AG04450 (cell line): ENCODE measurements around the gene KLF17. TPM values are rescaled to one million over a fixed set of nuclear protein-coding genes. Genes with fewer than 3 reads are reported as not detected.
A peak's percentile ranks its signal among the peaks of the same experiment; 100 is the strongest.

Experiments
- CTCF ChIA-PET: fragments of 300-600, 350-600 bp; formaldehyde crosslinking; extraction: SDS; loops from one replicate; lab custom pipeline; 2022; ENCODE audit warnings: antibody characterized with exemption, inconsistent platforms; lab: Charles Lee
- POLR2A ChIA-PET: fragments of 350-600 bp; formaldehyde crosslinking; extraction: SDS; loops from one replicate; lab custom pipeline; 2021; ENCODE audit warnings: antibody characterized with exemption, inconsistent platforms; lab: Yijun Ruan, JAX
- DNase-seq: peaks from one replicate; pipeline ENCODE4 v3.0.0-alpha.2; 2011; ENCODE audit warnings: low read depth, low spot score
- H3K27ac ChIP-seq: one replicate; pipeline ENCODE4 v1.5.1; 2012; ENCODE audit warnings: low read depth, low read length, control low read depth
- H3K27me3 ChIP-seq: one replicate; pipeline ENCODE4 v1.6.0; 2012; ENCODE audit warnings: low read length; ENCODE audit not compliant: control insufficient read depth, insufficient read depth
- H3K4me3 ChIP-seq: 2 replicates; pipeline ENCODE4 v1.5.1; 2011; ENCODE audit warnings: mild to moderate bottlenecking, low read depth, low read length, control low read depth
- H3K9me3 ChIP-seq: 2 replicates; pipeline ENCODE4 v1.5.1; 2012; ENCODE audit warnings: low read length; ENCODE audit not compliant: control insufficient read depth, insufficient read depth
- polyA plus RNA-seq: library from polyadenylated mRNA; depleted of rRNA; stranded (reverse); fragments of >200 nt; gene quantifications from 2 replicates; pipeline ENCODE4 v1.2.3, GENCODE V29; 2011
- TF ChIP-seq, protein P1 (sequence below): IDR thresholded peaks from 2 replicates; pipeline ENCODE4 v1.5.1; 2011; ENCODE audit warnings: low read depth, low read length, control low read depth, inconsistent platforms

Gene KLF17
- polyA plus RNA-seq, 1 experiment = 0.21 TPM

DNA sequence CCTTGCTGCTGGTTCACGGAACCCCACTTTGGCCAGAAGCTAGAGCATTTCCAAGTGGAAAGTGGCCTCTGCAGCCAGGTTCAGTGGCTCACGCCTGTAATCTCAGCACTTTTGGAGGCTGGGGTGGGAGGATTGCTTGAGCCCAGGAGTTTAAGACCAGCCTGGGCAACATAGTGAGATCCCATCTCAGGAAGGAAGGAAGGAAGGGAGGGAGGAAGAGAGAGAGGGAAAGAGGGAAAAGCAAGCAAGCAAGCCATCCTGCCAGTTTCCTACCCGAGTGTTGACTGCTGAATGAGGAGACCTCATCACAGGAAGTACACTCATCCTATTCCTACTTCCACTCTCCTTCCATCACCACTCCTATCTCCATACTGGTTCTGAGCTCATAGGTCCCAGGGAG is 12.8 kb upstream of the KLF17 start:
- CTCF ChIA-PET = no interaction called here
- POLR2A ChIA-PET = no interaction called here
- no peak overlapping the region for H3K27ac ChIP-seq
- TF ChIP-seq, protein P1, sequence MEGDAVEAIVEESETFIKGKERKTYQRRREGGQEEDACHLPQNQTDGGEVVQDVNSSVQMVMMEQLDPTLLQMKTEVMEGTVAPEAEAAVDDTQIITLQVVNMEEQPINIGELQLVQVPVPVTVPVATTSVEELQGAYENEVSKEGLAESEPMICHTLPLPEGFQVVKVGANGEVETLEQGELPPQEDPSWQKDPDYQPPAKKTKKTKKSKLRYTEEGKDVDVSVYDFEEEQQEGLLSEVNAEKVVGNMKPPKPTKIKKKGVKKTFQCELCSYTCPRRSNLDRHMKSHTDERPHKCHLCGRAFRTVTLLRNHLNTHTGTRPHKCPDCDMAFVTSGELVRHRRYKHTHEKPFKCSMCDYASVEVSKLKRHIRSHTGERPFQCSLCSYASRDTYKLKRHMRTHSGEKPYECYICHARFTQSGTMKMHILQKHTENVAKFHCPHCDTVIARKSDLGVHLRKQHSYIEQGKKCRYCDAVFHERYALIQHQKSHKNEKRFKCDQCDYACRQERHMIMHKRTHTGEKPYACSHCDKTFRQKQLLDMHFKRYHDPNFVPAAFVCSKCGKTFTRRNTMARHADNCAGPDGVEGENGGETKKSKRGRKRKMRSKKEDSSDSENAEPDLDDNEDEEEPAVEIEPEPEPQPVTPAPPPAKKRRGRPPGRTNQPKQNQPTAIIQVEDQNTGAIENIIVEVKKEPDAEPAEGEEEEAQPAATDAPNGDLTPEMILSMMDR = no peak
- H3K4me3 ChIP-seq = no peak overlapping the region
- peaks cover 3% of the 10 kb centered on the region; the same call in 1 of the 2 replicates for H3K9me3 ChIP-seq
- H3K27me3 ChIP-seq = peaks cover 2% of the 10 kb centered on the region
- DNase-seq = no peak

DNA sequence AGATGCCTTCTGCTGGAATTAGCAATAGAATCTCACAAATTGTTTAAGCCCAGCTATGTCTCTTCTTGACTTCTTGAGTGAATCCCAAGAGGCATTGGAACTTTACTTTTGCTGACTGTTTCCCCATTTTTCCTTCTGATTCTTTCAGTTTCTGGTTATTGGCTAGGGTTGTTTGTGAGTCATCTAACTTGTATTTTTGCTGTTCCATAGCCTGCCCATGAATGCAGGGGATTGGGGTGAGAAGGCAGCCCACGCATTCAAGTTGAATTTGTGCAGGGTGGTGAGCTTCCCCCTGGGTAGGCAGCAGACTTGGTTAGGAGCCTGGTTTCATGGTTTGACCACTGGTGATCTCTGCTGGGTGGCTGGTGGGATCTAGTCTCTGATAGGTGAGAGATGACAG is 10.4 kb upstream of the KLF17 start:
- ChIA-PET POLR2A (no interaction called here), CTCF (no interaction called here)
- H3K4me3 ChIP-seq = no peak overlapping the region
- H3K27me3 ChIP-seq = peaks cover 2% of the 10 kb centered on the region
- peak; percentile 8 for DNase-seq
- TF ChIP-seq, protein P1 = no peak
- peaks cover 3% of the 10 kb centered on the region; the same call in 1 of the 2 replicates for H3K9me3 ChIP-seq
- no peak overlapping the region for H3K27ac ChIP-seq

DNA sequence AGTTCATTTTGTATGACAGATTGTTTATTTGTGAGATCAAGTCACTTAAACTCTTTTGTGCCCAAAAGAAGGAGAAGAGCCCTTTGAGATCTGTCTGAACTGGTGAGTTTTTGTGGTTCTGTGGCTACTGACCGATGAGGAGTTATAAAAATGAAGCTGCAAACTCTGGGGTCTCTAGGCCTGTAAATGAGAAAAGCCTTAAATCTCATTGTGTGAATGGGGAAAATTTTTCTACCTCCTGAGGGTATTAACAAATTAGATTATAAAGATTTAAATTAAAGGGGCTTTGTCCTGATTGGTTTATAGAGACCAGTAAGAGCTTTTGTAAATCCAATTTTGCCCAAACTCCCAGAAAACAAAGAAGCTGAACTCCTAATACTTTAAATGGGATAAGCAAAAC is 9.7 kb upstream of the KLF17 start:
- TF ChIP-seq, protein P1 = no peak
- no peak for DNase-seq
- Histone ChIP-seq H3K9me3 (no peaks in the 10 kb centered on the region), H3K27me3 (peaks cover 2% of the 10 kb centered on the region), H3K4me3 (no peak overlapping the region), H3K27ac (no peak overlapping the region)
- POLR2A ChIA-PET = no interaction called here
- CTCF ChIA-PET = no interaction called here

DNA sequence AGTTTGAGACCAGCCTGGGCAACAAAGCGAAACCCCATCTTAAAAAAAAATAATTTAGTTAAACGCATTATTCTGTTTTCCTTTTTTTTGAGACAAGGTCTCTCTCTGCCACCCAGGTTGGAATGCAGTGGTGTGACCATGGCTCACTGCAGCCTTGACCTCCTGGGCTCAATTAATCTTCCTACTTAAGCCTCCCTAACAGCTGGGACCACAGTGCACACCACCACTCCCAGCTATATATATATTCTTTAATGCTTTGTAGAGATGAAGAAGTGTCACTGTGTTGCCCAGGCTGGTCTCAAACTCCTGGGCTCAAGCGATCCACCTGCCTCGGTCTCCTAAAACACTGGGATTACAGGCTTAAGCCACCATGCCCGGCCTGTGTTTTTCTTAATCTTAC is 7.7 kb upstream of the KLF17 start:
- Histone ChIP-seq H3K9me3 (no peaks in the 10 kb centered on the region), H3K27me3 (no peaks in the 10 kb centered on the region), H3K4me3 (no peak overlapping the region), H3K27ac (no peak overlapping the region)
- ChIA-PET POLR2A (no interaction called here), CTCF (interaction anchor here (0.8 to 1.6 kb wide), 3 partner anchors 8 to 105 kb away, joined by 3 to 9 read pairs (median 3); no protein-coding TSS in a partner anchor)
- TF ChIP-seq, protein P1 = no peak
- no peak for DNase-seq

DNA sequence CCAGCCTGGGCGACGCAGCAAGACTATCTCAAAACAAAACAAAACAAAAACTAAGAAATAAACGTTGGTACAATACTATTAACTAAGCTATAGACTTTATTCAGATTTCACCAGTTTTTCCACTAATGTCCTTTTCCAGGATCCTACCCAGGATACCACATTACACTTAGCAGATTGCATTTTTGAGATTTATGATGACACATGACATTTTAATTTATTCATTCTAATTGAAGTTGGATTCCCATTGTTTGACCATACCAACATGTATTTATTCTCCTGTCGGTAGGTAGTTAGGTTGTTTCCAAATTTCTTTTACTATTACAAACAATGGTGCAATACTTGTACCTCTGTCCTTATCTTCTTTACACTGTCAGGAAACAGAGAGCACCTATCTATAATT is 6.8 kb upstream of the KLF17 start:
- Histone ChIP-seq H3K27ac (no peak overlapping the region), H3K4me3 (no peak overlapping the region), H3K9me3 (no peaks in the 10 kb centered on the region), H3K27me3 (no peaks in the 10 kb centered on the region)
- POLR2A ChIA-PET = no interaction called here
- TF ChIP-seq, protein P1 = no peak
- CTCF ChIA-PET = interaction anchor here (0.8 to 1.6 kb wide), 3 partner anchors 9 to 106 kb away, joined by 3 to 9 read pairs (median 3); no protein-coding TSS in a partner anchor
- DNase-seq = no peak
